K562 (cell line): ENCODE results near the gene ZNF418.
"Not testable (repeated sequence)": the region's sequence is repeated elsewhere in the genome, so short reads cannot be mapped to it uniquely, and the experiment has no call there.

ENCODE experiments used
- ADNP ChIP-seq: fragments of 200-800 bp; sonication (Bioruptor generic); IDR thresholded peaks from 2 replicates; pipeline ENCODE4 v1.6.1; 2016; ENCODE audit warnings: missing genetic modification characterization, missing compliant biosample characterization
- EP300 ChIP-seq: IDR thresholded peaks from 2 replicates; pipeline ENCODE4 v1.6.1; 2012; ENCODE audit warnings: low read length, improper control_type of control experiment
- MNT ChIP-seq, 2 experiments: fragments of 450-650 bp; conservative IDR thresholded peaks; 2 replicates each; pipeline ENCODE4 v1.6.1; 2017; ENCODE audit warnings: mild to moderate bottlenecking in 2 of 2, moderate library complexity in 2 of 2
- SMARCB1 ChIP-seq: IDR thresholded peaks from 2 replicates; pipeline ENCODE4 v1.6.1; 2011; ENCODE audit warnings: improper control_type of control experiment, low read depth; ENCODE audit not compliant: insufficient read length

GRCh38 chr19:57873883-57874799 is 61.1 kb downstream of the ZNF418 start:
- not testable (repeated sequence) for TF ChIP-seq SMARCB1; EP300; MNT (conservative IDR thresholded peaks at IDR 0.05); ADNP (tag)
